NCI-H1694 (cell line): ENCODE data around the gene EIF4E1B.

Experiments
- DNase-seq: peaks from one replicate; lab custom pipeline; 2025; lab: John Stamatoyannopoulos, UW

Gene EIF4E1B

DNA sequence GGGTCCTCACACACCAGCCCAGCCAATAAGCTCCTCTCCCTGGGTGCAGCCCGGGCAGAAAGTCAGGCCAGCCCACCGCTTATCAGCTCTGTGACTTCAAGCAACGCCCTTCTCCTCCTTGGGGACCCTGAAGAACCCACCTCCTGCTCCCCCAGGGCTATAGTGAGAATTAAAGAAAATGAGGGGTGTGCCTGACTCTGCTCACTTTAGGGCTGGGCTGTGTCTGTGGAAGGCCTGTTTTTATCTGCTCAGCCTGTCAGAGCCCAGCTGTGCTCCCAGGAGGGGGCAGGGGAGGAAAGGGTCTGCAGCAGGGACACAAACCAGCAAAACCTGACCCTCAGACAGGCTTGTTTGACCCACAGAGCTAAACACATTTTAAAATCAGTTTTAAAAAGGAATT, 24.4 kb upstream of the EIF4E1B start:
- no peak for DNase-seq

DNA sequence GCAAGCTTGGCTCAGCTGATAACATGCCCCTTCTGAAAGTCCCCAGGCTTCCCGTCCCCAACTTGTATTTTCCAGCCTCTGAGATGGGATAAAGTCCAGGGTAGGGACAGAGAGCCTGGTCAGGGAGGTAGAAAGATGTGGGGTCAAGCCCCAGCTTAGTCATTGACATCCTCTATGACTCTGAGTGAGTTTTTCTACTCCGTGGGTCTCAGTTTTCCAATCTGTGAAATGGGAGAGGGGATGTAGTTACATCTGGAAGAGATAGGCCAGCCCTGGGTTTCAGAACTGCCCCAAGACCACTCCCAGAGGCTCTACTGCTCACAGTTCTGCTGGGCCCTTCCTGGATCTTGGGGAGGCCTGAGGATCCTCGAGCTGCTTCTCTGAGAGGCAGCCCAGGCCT, 23.6 kb upstream of the EIF4E1B start:
- no peak for DNase-seq

DNA sequence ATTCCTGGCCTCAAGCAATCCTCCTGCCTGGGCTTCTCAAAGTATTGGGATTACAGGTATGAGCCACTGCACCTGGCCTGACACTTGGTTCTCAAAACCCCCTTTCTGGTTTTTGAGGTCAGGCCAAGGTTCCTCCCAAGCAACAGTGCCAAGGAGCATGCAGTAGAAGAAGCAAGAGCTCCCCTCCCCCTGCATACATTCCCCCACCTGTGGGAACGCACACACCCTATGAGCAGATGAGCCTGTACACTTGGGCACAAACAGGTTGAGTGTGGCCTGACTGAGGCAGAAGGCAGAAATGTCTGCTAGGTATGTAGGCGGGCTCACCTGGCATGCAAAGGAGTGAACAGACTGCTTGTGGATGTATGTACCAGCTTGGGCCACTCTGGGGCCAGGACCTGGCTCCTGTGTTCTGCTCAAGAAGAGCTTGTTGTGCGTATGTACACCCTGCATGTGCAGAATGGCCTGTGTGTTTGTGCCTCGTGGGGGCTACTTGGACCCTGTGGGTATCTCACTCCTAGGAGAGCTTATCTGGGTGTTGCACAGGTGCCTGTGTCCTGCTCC, 22.3 kb upstream of the EIF4E1B start:
- no peak for DNase-seq

DNA sequence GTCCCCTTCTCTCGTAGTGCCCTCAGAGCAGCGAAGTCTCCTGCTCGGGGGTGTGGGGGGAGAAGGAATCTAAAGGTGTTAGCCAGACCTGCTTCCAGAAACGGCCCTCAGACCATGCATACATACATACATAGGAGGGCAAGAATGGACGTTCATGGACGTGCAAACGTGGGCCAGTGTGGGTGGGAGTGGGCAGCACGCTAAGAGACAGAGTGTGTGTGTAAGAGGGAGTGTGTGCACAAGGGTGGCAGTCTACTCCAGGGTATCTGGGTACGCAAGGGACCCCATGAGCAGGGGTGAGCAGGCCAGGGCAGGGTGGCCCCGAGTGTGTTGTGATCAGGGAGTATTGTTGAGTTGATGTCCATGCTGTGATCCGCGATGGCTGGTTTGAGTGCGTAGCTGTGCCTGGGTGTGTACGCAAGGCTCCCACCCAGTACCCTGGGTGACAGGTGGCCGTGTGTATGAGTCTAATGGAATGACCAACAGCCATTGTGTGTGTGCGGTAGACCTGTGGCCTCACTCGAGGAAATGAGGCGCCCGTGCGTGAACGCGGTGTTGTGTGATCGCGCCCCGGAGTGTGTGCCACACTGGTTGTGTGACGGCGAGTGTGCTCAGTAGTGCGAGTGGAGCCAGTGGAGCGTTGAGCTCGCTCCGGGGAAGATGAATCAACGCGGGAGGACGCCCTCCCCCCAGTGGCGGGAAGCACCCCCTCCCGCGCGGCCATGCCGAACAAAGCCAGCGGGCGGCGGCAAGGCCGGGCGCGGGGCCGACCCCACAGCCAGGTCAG, 21.3 kb upstream of the EIF4E1B start:
- no peak for DNase-seq

DNA sequence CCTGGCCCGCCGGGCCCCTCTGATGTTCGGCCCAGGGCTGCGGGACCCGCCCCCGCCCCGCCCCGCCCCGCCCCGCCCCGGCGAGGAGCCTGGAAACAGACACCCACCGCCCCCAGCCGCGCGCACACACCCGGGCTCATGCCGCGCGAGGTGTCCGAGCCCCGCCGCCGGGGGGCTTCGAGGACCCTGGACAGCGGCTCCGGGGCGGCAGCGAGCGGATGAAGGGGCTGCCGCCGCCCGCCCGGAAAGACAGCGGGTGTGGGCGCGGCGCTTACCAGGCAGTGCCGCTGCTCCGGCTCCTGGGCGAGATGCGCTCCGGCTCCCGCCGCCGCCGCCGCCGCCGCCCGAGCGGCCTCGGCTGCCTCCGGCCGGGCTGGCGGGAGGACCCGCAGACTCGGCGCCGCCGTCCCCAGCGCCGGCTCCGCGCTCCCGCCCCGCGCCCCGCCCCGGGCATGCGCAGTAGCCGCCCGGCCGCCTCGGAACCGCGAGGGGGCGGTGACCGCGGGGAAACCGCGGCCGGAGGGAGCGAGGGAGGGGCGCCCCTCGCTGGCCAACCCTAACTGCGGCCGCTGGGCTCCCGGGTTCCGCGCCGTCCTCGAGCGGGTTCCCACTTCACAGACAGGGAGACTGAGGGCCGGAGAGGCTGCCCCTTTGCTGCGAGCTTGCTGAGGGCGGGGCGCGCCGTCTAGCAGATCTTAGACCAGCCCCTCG, 20.6 kb upstream of the EIF4E1B start, which contains the start of gene GPRIN1:
TSS of gene GPRIN1 (minus strand) at position 433 of the 711 bp plus-strand sequence. CDS start 10,322 bp downstream, outside the sequence.
- DNase-seq, result no peak

DNA sequence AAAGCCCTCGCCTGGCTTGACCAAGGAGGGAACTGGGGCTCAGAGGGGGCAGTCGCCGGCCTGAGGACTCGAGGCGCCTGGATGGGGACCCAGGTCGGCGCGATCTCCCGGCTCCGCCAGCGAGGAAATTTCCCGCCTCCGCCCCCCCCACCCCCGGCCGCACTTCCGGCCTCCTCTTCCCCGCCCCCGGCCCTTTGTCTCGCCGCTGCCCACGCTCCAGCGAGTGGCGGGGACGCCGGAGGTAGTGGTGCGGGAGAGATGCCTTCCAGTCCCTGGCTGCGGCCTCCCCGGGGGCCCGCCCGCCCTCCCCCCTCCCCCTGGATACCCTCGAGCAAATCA, 20.1 kb upstream of the EIF4E1B start:
- DNase-seq, result no peak

DNA sequence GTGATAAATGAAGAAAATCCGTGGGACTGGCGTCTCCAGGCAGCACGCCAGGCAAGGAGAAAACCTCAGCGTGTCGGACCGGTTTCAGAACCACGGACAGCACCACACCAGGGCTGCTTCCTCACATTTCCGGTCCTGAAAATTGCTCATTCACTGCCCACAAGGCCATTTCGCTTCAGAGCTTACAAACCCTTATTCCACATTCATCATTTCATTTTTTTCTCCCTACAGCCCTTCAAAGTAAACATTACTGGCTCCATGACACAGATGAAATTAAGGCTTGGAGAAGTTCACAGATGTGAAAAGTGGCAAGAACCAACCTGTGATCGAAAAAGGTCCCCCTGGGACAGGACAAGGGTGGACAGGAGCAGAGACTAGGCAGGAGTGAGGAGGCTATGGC, 19.0 kb upstream of the EIF4E1B start:
- DNase-seq, result no peak

DNA sequence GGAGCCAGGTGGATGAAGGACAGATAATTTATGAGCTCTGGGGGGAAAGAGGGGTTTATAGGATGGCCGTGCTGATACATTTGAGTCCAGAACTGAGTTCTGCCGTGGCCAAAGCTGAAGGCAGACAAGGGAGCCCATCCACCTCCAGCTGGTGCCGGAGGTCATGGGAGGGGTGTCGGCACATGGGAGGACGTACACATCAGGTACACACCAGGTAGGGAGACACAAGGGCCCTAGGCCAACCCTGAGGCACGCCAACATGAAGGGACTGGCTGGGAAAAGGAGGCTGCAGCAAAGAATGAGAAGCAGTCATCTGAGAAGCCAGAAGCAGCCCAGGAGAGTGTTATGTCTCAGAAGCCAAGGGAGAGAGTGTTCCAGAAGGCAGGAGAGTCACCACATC, 18.5 kb upstream of the EIF4E1B start:
- DNase-seq, result no peak

DNA sequence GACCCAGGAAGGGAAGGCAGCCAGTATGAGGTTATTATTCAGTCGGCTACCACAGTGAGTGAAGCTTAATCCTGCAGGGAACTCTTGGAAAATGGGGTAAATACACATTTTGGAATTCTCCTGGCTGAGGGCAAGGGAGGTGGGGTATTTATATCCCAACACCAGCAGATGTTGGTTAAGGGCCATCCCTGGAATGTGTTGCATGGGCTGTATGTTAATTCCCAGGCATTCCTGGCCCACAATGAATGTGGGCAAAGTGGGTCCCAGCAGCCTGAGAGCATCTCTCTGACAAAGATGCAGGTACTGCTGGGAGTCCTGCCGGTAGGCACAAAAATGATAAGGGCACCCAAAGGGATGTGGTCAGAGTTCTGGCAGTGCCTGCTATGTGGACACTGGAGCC, 17.6 kb upstream of the EIF4E1B start:
- no peak for DNase-seq

DNA sequence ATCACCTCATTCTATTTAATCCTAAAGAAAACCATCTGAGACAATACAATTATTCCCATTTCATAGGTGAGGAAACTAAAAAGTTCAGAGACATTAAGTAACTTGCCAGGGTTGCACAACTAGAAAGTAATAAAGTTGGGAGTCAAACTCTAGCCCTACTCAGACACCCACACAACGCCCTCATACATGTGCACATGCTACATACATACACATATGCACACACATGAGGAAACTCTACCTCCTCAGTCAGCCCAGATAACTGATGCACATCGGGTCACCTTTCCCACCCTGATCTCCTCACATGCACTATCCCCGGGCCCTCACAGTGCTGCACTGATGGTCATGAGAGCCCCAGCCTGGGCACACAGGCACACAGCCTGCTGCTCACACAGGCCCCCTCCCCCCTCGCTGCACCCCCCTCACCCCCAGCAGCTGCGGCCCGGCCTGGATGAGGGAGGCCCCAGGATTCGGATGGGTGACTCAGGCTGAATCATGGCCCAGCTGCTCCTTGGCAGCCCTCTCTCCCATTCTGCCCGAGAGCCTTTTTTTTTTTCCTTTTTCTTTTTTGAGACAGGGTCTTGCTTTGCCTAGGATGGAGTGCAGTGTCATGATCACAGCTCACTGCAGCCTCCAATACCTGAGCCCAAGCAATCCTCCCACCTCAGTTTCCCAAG, 15.5 kb upstream of the EIF4E1B start:
- peak; percentile 56 for DNase-seq

DNA sequence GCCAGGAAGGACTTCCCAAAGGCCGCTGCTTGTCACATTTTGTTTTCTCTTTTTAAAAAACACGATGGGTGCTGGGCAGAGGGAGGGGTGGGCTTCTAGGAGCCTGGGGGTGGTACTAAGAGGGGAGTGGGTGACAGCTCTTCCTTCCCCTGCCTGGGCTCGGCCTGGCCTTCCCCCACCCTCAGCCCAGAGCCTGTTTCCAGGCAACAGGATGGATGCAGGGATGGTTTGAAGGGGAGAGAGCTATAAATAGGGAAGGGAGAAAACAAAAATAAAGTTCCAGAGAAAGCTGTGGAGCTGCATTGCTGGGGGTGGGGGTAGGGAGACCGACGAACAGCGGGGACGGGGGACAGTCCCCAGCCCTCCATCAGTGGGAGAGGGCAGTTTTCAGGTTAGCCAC, 14.0 kb upstream of the EIF4E1B start:
- DNase-seq, result no peak

DNA sequence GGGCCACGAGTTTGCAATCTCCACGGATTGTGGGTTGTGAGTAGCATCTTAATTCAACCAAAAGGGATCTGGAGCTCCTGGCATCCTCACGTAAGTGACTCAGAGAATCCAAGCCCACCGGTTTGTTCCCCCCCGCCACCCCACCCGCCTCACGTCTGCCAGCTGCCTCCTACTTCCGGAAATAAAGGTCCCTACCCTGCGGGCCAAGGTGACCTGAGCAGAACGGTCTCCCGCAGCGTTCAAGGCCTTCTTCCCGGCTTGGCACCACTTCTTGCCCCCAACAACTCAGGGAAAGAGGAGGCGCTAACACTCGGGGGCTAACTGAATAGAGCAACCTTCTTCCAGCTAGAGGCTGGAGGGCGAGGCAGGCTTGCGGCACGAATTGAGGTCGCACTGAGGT, 11.7 kb upstream of the EIF4E1B start:
- no peak for DNase-seq

DNA sequence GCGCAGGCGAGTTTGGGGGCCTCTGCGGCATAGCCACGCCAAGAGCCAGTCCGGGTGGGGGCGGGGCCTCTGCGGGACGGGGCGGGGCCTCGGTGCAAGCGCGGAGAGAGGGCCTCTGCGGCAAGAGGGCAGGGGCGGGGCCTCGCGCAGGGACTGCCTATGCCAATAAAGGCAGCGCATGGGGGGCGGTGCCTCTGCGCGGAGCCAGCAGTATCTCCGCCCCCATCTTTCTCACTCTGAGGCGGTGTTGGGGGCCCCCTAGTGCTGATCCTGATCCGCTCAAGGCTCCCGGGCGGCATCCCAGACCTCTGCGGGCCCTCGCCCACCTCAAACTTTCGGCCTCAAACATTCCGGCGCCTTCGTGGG, 11.3 kb upstream of the EIF4E1B start:
- DNase-seq, result no peak

DNA sequence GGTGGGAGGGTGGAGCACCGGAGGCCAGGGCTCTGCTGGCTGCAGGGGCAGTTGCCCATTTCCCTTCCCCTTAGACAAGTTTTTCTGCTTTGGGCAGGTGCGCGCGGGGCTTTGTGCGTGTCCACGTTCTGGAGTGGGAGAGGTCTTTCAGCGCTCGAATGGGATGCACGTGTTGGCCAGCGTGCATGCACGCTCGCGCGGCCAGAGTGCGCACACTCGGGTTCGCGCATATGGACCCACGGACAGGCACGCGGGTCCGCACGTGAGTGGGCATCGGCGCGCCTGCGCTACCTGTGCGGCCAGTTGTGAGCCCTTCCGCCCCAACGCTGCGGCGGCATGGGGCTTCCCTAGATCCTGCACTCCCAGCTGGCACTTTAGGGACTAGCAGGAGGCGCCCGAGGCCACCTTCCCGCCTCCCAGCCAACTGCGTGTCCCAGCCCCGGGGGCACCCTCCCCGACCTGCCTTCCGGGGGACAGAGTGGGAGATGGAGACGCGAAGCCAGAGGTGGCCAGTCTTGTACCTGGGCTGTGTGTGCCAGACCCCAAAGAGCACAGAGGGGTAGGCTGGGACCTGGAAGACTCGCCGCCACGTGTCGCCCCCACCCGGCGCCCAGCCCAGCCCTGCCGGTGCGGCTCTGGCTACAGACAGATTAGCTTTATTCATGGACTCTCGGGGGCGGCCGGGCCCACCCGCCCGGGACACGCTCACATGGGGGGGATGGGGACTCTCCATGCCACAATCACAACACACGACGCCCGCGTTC, 10.7 kb upstream of the EIF4E1B start:
- no peak for DNase-seq

DNA sequence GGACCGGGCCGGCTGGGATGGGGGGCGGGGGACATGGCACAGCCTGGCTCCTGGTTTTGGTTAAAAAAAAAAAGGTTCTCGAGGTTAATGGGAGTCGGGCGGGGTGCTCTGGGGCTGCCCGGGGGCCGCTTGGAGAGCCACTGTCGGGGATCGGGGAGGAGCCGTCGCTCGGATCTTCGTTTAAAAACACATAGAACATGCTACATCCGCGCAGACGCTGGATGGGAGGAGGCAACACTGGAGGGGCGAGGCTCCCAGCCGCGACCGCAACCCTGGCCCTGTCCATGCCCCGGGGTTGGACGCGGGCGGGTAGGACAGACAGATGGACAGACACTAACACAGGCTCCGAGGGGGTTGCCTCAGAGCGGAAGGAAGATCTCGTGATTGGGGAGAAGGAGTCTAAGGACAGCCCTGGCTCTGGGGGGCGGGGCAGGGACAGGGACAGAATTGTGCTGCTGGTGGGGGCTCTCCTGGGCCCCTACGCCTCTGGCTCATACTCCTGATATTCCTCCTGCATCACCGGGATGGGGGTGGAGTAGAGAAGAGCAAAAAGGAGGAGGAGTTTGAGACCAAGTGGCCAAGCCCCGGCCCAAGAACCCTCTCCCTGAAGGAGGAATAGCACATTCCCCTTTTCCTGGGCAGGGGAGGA, 10.0 kb upstream of the EIF4E1B start:
- DNase-seq, result no peak

DNA sequence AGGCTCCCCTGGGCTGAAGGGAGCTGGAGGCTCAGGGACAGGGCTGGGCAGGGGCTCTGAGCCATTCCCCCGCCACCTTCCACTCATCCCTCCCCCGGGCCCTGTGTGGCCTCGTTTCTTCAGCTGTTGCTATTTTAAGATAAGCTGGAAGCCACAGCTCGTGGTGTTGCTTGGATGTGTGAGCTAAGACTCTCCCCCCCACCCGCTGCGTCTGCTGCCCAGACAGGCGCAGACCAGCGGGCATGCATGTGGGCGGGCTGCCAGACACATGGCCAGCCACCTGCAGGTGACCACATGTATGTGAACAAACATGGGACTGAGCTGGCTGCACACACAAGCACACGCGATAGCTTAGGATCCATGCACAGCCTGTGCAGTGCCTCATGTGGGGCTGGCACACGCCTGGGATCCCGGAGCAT, 8.8 kb upstream of the EIF4E1B start:
- DNase-seq, result no peak

DNA sequence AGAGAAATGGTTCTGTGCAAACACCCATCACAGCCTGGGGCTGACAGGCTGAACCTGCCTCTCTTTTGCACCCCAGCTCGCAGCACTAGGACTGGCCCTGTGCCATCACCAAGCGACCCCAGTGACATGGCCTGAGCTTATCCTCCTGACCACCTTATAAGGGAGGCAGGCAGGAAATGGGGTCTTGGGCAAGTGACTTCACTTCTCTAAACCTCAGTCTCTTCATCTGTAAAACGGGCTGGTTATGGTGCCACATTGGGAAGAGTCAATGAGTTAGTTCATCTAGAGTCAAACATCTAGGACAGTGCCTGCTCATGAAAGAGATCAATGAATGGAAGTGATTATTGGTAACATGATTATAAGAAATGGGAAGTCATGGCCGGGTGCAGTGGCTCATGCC, 6.3 kb upstream of the EIF4E1B start:
- DNase-seq, result no peak

DNA sequence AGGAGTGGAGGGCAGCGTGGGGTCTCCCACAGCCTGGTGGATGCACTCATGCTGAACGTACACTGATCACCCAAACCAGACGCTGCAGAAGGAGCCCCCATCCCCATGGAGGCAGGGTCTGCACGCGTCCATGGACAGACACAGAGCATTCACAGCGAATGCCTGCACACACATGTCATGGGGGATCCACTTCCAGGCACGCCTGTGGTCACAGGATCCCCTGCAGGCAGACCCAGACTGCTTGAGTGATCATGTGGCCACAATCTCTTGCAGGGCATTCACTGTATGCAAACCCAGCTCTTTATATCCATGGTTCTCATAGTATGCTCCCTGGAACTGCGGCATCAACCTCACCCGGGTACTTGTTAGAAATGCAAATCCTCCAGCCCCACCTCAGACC, 5.5 kb upstream of the EIF4E1B start:
- no peak for DNase-seq

DNA sequence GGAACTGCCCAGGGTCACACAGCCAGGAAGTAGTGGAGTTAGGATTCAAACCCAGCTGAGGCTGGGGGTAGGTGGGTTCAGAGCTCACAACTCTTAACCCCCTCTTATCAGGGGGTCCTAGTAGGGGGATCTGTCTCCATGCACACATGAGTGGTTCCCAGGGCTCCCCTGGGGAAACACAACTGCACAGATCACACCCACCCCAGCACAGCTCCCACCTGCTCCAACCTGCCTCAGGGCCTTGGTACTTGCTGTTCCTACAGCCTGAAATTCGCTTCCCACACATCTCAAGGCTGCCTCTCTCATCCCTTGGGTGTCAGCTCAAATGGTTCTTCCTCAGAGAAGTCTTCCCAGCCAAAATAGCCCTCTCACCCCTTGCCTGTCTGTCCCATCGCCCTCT, 5.0 kb upstream of the EIF4E1B start:
- no peak for DNase-seq

DNA sequence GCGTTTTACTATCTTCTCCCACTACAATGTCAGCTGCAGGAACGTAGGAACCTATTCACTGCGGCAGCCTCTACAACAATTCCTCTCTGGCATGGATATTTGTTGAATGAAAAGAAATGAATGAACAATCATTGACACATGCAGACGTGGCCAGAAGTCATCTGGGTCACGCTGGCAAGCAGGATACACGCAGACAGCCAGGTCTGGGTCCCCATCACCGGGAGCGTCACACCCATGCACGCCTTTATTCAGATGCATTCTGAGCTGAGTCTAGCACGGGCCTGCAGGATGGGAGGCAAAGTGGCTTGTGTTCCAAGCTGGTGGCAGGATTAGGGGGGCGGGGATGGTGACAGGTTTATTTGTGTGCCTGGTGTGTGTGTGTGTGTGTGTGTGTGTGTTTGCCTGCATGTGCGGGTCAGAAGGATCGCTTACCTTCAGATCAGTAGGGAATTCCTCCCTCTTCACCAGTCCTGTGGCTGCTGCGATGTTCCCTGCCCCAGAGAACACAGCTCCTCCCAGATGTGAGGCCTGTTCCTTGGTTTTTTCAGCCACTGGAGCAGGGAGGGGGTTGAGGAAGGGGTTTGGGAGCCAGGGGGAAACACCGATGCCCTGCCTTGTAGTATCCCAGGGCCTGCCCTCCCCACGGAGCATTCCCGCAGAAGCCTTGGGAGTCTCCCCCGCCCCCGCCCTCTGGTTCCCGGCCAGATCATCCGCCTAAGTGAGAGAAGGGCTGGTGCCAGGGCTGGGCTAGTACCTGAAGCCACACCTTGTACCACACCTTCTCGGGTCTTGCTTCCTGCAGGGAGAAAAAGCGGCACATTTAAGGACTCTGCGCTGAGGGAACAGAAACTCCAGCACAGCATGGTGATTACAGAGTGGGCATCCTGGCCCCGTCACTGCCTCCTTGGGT, 4.3 kb upstream of the EIF4E1B start:
- DNase-seq, result no peak

DNA sequence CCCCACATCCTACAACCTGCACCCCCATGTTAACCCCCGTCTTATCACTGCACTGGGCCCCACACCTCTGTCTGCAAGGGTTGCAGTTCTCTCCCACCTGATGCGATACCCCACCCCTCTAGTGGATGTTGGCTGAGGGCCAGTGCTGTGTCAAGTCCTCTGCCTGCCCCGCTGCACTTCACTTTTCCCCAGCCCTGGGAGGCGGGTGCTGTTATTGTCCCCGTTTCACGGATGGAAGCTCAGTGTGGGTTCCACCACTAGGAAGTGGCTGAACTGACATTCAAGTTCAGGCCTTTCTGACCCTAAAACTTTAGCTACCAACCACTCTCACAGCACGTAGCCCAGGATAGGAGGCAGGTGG, 3.6 kb upstream of the EIF4E1B start:
- DNase-seq, result no peak
